ENCODE results near the gene SNX8.
"Not testable (repeated sequence)": the region's sequence is repeated elsewhere in the genome, so short reads cannot be mapped to it uniquely, and the experiment has no call there.

SNX8 gene

DNA sequence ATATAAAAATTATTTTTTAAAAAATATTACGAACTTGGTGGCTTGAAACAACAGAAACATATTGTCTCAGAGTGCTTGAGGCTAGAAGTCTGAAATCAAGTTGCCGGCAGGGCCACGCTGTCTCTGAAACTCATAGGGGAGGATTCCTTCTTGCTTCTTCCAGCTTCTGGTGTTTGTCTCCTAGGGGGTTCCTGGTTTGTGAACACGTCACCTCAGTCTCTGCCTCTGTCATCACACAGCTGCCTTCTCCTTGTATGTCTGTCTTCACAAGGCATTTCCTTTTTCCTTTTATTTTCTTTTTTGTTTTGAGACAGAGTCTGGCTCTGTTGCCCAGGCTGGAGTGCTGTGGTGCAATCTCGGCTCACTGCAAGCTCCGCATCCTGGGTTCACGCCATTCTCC is 12.7 kb upstream of the SNX8 start:
- DNase-seq: no peak

DNA sequence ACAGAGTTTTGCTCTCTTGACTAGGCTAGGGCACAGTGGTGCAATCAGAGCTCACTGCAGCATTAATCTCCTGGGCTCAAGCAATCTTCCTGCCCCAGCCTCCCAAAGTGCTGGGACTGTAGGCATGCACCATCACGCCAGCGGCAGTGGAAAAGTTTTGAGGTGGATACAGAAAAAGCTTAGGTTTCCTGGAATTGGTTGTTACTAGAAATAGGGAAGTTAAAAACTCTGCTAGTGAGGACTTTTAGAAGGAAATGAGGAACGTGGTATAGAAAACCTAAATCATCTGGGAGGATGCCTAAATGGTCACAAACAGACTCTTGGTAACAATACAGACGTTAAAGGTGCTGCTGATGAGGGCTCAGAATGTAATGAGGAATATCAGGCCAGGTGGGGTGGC is 10.9 kb upstream of the SNX8 start:
- no peak for DNase-seq

DNA sequence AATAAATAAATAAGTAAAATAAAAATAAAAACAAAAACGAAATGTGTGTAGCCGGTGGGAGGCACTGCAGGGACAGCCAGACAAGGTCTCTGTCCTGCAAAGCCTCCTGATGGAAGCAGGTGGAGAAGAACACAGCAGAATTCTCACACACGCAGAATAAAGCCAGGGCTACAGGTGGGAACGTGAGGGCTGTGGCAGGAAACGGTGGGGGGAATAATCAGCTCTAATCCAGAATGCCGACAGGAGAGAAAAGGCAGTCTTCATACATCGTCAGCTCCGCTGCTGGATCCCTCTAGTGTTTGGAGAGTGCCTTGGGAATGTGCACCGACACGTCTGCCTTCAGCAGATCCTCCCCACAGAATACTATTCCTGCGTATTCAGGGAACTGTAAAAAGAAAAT is 6.8 kb upstream of the SNX8 start:
- DNase-seq: no peak

DNA sequence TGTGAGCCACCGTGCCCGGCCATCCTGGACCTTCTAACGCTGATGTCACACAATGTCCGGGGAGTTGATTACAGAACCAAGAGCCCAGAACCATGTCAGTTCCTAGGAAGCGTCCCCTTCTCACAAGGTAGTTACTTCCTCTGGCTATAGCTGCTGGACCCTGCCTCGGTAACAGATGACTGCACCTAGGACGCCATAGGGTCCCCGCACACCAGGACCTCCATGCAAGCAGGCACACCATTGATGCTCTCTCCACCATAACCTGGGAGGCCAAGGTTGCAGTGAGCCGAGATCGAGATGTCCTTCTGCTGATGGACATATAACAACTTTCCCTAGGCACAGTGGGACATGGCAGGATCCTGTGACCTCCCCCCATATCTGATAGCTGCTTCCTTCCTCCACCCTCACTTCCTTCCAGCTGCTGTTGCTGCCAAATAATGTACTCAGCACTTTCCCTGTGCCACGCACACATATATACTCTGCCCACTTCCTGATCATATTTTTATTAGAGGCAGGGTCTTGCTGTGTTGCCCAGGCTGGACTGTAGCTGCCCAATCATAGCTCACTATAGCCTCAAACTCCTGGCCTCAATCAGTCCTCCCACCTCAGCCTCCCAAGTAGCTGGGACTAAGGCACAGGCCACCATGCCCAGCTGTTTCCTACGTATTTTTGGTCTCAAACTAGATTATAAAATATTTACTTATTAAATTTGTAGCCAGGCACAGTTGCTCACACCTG is 3.5 kb upstream of the SNX8 start:
- no peak for DNase-seq

DNA sequence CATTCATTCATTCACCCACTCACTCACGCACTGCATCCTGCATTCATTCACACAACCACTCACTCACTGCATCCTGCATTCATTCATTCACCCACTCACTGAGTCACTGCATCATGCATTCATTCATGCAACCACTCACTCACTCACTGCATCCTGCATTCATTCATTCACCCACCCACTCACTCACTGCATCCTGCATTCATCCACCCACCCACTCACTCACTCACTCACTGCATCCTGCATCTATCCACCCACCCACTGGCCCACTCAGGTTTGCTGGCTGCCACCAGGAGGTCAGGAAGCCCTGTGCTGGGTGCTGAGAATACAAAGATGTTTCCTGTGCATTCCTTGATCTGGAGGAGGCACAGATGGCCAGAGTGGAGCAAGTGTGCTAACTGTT is 2.3 kb upstream of the SNX8 start:
- DNase-seq: no peak

DNA sequence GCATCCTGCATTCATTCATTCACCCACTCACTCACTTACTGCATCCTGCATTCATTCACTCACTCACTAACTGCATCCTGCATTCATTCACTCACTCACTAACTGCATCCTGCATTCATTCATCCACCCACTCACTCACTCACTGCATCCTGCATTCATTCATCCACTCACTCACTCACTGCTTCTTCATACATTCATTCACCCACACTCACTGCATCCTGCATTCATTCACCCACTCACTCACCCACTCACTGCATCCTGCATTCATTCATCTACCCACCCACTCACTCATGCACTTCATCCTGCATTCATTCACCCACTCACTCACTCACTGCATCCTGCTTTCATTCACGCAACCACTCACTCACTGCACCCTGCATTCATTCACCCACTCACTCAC is 1.5 kb upstream of the SNX8 start:
- DNase-seq: no peak

DNA sequence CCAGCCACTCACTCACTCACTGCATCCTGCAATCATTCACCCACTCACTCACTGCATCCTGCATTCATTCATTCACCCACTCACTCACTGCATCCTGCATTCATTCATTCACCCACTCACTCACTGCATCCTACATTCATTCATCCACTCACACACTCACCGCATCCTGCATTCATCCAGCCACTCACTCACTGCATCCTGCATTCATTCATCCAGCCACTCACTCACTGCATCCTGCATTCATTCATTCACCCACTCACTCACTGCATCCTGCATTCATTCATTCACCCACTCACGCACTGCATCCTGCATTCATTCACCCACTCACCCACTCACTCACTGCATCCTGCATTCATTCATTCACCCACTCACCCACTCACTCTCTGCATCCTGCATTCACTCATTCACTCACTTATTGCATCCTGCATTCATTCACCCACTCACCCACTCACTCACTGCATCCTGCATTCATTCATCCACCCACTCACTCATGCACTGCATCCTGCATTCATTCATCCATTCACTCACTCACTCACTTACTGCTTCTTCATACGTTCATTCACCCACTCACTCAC is 802 bp upstream of the SNX8 start:
- not testable (repeated sequence) for DNase-seq

DNA sequence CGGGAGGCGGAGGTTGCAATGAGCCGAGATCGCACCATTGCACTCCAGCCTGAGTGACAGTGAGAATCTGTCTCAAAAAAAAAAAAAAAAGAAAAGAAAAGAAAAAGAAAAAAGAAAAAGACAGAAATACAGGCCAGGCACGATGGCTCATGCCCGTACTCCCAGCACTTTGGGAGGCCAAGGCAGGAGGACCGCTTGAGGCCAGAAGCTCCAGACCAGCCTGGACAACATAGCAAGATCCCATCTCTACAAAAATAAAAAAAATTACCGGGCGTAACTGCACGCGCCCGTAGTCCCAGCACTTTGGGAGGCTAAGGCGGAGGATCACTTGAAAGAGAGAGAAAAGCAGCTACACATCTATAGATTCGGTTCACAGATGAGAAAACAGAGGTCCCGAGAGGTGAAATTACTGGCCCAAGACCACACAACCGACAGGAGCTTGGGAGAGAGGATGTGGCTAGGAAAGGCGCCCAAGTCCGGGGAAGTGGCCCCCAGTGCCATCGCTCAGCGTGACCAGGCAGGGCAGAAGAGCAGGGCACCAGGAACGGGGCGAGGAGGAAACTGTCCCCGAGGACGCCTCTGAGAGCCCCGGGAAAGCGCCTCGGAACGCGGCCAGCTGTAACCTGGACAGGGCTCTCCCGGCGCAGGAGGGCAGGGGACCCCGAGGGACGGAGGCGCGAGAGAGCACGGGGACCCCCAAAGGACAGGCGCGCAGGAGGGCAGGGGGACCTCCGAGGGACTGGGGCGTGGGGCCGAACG is 612 bp downstream of the SNX8 start:
- no peak for DNase-seq

DNA sequence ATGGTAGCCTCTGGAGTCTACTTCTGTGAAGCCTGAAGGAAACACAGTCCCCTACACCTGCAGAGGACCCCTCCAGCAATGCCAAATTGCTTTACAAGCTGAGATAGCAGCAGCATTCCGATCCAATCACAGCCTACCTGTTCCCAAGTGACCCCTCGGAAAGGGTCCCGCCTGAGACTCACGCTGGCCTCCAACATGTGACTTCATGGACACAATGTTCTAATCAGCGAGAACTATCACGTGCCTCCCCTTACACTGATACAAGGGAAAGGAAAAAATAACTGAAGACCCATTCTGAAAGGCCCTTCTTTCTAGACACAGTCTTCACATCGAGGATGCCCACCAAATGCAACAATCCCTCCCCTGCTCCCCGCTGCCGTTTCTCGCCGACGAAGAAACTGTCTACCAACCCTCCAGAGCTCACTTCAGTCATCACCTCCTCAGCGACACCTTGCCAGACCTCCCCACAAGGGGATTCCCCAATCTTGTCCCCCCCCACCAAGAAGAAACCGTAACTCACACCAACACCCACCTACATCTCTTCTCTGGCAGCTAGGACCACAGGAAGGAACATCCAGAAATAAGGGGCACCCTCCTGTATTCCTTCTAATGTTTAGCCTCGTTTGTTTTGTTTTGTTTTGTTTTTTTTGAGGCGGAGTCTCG is 1.8 kb downstream of the SNX8 start:
- no peak for DNase-seq

DNA sequence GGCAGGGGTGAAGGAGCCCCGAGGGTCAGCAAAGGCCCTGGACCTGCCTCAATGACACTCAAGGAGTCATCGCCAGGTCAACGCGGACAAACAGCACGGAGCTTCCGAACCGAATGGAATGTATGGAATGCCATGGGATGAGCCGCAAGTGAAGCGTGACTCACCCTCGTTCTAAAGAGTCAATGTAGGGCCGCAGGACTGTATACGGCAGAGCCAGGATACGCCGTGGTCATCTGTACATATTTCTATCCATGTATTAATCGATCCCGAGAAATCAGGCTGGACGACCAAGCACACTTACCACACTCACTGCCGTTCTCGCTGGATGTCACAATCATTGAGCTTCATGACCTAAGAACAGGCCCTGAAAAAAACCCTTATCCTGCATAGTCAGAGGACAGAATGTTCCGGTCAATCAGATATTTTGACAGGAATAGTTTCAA is 4.3 kb downstream of the SNX8 start:
- no peak for DNase-seq

DNA sequence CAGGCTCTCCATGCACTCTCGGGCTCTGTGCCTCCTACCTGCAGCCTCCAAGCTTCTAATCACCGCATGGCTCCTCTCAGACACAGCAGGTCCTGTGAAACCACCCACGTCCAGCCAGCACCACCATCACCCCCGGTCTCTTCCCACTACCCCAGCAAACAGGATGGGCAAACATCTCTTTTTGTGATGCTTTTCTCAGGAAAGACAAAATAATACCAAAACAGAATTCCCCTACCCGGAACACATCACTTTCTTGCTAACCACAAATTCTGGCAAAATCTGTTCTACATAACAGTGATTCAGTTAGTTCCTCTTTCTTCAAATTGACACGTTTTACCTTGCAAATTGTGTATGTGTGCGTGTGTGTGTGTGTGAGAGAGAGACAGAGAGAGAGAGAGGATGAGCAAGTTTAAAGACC is 6.5 kb downstream of the SNX8 start:
- no peak for DNase-seq

DNA sequence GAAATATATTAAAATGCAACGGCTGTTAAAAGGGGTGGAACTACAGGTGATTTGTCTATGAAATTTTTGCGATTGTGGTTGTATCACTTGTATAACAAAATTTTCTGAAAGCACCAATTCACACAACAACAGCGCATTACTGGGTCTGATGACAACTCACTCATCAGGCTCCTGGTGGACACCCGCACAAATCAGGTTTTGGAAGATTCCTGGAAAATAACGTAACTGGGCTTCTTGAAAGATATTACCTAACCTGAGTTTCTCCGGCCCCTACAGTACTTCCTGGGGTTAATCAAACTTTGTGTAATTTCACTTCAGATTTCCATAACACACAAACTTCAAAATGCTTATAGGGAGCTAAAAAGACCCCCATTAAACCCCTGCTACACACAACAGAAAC is 7.6 kb downstream of the SNX8 start:
- no peak for DNase-seq

DNA sequence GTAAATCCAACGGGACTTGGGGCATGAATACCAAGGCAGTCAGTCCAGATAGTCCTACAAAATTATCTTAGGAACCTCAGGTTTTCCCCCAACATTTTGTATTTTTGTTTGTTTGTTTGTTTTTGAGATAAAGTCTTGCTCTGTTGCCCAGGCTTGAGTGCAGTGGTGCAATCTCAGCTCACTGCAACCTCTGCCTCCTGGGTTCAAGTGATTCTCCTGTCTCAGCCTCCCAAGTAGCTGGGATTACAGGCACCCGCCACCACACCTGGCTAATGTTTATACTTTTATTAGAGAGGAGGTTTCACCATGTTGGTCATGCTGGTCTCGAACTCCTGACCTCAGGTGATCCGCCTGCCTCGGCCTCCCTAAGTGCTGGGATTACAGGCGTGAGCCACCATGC is 9.0 kb downstream of the SNX8 start:
- DNase-seq: not testable (repeated sequence)

DNA sequence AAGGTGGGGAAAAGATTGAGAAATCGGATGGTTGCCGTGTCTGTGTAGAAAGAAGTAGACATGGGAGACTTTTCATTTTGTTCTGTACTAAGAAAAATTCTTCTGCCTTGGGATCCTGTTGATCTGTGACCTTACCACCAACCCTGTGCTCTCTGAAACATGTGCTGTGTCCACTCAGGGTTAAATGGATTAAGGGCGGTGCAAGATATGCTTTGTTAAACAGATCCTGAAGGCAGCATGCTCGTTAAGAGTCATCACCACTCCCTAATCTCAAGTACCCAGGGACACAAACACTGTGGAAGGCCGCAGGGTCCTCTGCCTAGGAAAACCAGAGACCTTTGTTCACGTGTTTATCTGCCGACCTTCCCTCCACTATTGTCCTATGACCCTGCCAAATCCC is 10.7 kb downstream of the SNX8 start:
- DNase-seq: not testable (repeated sequence)

DNA sequence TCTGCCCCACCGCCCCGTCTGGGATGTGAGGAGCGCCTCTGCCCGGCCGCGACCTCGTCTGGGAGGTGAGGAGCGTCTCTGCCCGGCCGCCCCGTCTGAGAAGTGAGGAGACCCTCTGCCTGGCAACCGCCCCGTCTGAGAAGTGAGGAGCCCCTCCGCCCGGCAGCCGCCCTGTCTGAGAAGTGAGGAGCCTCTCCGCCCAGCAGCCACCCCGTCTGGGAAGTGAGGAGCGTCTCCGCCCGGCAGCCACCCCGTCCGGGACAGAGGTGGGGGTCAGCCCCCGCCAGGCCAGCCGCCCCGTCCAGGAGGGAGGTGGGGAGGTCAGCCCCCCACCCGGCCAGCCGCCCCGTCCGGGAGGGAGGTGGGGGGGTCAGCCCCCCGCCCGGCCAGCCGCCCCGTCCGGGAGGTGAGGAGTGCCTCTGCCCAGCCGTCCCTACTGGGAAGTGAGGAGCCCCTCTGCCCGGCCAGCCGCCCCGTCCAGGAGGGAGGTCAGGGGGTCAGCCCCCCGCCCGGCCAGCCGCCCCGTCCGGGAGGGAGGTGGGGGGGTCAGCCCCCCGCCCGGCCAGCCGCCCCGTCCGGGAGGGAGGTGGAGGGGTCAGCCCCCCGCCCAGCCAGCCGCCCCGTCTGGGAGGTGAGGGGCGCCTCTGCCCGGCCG is 11.4 kb downstream of the SNX8 start:
- not testable (repeated sequence) for DNase-seq

DNA sequence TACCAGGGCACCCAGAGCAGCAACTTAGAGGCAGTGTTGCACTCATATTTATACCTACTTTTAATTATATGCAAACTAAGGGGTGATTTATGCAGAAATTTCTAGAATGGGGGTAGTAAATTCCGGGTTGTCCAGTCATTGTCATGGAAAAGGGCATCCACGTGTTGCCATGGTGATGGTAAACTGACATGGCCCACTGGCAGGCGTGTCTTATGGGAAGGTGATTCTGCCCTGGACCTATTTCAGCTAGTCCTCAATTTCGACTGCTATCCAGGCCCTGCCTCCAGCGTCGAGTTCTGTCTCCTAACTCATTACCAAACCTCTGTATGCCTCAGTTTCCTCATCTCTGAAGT is 12.8 kb downstream of the SNX8 start:
- no peak for DNase-seq

DNA sequence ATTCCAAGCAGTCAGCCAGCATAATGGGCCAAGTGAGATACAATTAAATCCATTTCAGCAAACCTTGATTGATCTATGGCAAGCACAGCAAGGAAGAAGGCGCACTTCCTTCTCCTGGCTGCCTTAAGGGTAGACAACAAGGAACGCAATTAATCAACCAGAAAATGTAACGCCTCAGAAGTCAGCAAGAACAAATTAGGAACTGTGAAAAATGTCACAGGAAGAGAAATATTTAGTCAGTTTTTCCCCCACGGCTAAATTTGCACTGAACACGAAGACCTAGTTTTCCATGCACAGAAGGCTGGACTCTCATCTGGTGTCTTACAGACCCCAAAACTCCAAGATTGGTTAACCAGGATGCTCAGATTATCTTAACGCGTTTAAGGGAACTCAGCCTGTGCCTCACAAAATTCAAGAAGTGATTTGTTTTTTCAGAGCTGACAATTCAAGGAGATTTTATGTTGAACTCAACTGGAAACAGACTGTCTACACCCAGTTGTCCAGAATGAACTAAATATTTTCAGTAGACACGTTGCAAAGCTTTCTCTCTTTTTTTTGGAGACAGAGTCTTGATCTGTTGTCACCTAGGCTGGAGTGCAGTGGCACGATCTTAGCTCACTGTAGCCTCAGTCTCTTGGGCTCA is 14.2 kb downstream of the SNX8 start:
- no peak for DNase-seq

DNA sequence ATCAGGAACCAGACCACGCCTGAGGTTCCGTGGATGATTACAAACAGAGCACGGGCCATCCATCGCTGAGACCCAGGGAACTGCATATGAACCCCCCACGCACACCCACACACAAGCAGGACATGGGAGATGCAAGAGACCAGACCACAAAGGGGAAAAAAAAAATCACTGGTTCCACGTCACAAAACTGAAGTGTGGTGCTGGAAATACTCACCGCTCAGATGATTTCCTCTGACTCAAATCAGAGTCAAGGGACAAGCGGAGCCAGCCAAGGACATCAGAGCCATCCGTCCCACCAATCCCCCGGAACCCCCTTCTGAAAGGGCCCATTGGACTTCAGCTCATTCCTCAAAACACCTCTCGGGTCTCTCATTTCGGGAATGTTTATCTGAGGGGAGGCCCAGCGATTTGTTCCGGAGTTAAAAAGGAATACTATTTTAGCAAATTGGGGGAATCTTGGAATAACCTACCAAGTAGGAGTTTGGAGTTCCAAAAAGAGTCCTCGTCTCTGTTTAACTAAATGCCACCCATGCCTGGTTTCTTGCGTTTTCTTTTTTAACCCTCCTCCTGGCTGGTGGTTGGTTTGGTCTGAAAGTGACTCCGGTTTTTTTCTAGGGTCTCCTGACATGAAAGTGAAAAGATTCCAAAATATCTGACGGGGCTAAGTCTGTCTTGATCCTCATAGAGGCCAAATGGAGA is 15.0 kb downstream of the SNX8 start:
- DNase-seq: no peak

DNA sequence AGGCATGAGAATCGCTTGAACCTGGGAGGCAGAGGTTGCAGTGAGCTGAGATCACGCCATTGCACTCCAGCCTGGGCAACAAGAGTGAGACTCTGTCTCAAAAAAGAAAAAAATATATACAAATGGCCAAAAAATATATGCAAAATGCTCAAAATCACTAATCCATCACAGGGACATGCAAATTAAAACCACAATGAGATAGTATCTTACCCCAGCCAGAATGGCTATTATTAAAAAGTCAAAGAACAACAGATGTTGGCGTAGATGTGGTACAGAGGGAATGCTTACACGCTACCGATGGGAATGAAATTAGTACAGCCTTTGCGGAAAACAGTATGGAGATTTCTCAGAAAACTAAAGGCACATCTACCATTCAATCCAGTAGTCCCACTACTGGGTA is 17.4 kb downstream of the SNX8 start:
- DNase-seq: no peak

DNA sequence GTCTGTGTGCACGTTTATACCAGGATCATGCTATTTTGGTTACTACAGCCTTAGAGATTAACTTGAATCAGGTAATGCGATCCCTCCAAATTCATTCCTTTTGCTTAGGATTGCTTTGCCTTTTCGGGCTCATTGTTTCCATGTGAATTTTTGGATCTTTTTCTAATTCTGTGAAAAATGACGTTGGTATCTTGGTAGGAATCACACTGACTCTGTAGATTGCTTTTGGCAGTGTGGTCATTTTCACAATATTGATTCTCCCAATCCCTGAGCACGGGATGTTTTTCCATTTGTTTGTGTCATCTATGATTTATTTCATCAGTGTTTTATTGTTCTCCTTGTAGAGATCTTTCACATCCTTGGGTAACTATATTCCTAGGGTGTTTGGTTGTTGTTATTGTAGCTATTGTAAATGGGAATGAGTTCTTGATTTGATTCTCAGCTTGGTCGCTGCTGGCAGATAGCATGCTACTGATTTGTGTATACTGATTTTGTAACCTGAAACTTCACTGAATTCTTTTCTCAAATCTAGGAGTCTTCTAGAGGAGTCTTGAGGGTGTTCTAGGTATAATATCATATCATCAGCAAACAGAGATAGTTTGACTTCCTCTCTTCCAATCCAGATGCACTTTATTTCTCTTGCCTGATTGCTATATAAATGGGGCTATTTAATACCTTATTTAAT is 18.2 kb downstream of the SNX8 start:
- no peak for DNase-seq

DNA sequence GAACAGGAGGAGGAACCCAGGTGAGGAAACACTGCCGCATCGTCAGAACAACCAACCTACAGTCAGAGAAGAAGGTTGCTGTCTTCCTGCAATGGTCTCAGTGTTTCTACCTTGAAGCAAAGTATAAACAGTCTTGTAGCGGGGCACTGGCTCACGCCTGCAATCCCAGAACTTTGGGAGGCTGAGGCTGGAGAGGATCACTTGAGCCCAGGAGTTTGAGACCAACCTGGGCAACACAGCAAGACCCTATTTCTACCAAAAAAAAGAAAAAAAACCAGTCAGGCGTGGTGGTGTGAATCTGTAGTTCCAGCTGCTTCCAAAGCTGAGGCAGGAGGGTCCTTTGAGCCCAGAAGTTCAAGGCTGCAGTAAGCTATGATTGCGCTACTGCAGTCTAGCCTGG is 23.4 kb downstream of the SNX8 start:
- DNase-seq: no peak

DNA sequence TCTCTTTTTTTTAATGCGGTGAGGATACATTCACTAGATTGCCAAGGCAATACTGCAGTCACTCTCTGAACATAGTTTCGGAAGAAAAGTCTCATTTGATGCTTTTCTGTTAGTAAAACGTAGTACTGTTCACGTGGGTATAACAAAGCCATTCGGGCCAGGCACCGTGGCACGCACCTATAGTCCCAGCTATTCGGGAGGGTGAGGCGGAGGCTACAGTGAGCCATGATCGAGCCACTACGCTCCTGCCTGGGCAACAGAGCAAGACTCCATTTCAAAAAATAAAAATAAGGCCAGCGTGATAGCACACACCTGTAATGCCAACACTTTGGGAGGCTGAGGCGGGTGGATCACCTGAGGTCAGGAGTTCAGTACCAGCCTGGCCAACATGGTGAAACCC is 24.6 kb downstream of the SNX8 start:
- DNase-seq: no peak

Measured in NCI-H2107 (cell line).